Measurements from ENCODE around the gene CNTNAP2.

CNTNAP2 gene

DNA sequence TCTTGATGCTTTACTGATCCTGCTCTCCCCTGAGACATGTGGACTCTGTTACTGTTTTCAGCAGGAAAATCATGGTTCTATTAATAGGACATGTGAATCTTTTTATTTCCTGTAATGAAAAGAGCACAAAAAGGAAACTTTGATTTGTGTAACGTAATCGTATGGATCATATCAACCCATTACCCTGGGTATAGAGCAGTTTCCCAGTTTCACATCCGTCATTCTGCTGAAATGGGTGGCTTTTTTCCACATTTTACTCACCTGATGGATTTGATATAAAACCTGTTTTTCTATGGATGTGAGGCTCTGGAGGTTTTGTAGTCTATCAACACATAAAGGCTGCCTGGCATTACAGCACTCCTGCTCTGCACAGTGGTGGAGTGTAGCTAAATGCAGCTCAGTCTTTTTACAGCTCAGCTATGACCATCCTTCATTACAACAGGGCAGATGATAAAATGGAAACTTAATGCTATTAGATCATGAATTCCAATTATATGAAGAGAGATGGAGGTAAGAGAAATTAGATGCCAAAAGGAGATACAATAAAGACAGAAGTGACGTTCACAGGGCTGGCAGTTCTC lies 1987.6 kb downstream of the CNTNAP2 start:
- Histone ChIP-seq H3K36me3 (ENCODE audit: control insufficient read depth, insufficient read depth, low read length) (no peaks in the 10 kb centered on the region), H3K4me1 (ENCODE audit: control insufficient read depth, insufficient read depth, low read length, poor library complexity, severe bottlenecking) (no peaks in the 10 kb centered on the region), H3K9me3 (ENCODE audit: control insufficient read depth, low read length) (no peaks in the 10 kb centered on the region), H3K27ac (ENCODE audit: insufficient read depth, low read length, poor library complexity, severe bottlenecking) (no peak overlapping the region), H3K27me3 (replicated peaks; ENCODE audit: control insufficient read depth, insufficient read depth, low read length, poor library complexity, severe bottlenecking) (no peaks in the 10 kb centered on the region), H3K4me3 (ENCODE audit: insufficient read depth, low read depth, low read length, poor library complexity, severe bottlenecking) (no peak overlapping the region)
- no peak for DNase-seq

- Histone ChIP-seq H3K4me3 (ENCODE audit: insufficient read depth, low read depth, low read length, poor library complexity, severe bottlenecking) (no peak overlapping the region), H3K27ac (ENCODE audit: insufficient read depth, low read length, poor library complexity, severe bottlenecking) (no peak overlapping the region), H3K4me1 (ENCODE audit: control insufficient read depth, insufficient read depth, low read length, poor library complexity, severe bottlenecking) (no peaks in the 10 kb centered on the region), H3K36me3 (ENCODE audit: control insufficient read depth, insufficient read depth, low read length) (no peaks in the 10 kb centered on the region), H3K27me3 (replicated peaks; ENCODE audit: control insufficient read depth, insufficient read depth, low read length, poor library complexity, severe bottlenecking) (no peaks in the 10 kb centered on the region), H3K9me3 (ENCODE audit: control insufficient read depth, low read length) (no peaks in the 10 kb centered on the region)
- DNase-seq, result no peak
Measured at GRCh38 chr7:148104924-148105323, 1988.3 kb downstream of the CNTNAP2 start.

- Histone ChIP-seq H3K36me3 (ENCODE audit: control insufficient read depth, insufficient read depth, low read length) (no peaks in the 10 kb centered on the region), H3K27me3 (replicated peaks; ENCODE audit: control insufficient read depth, insufficient read depth, low read length, poor library complexity, severe bottlenecking) (no peaks in the 10 kb centered on the region), H3K4me3 (ENCODE audit: insufficient read depth, low read depth, low read length, poor library complexity, severe bottlenecking) (no peak overlapping the region), H3K27ac (ENCODE audit: insufficient read depth, low read length, poor library complexity, severe bottlenecking) (no peak overlapping the region), H3K9me3 (ENCODE audit: control insufficient read depth, low read length) (no peaks in the 10 kb centered on the region), H3K4me1 (ENCODE audit: control insufficient read depth, insufficient read depth, low read length, poor library complexity, severe bottlenecking) (no peaks in the 10 kb centered on the region)
- DNase-seq, result no peak
Measured at GRCh38 chr7:148105853-148106252, 1989.3 kb downstream of the CNTNAP2 start.

GRCh38 chr7:148107443-148108127 lies 1991.0 kb downstream of the CNTNAP2 start:
- H3K27ac ChIP-seq (ENCODE audit: insufficient read depth, low read length, poor library complexity, severe bottlenecking), result no peak overlapping the region

GRCh38 chr7:148108381-148108780 lies 1991.8 kb downstream of the CNTNAP2 start:
- Histone ChIP-seq H3K4me1 (ENCODE audit: control insufficient read depth, insufficient read depth, low read length, poor library complexity, severe bottlenecking) (no peaks in the 10 kb centered on the region), H3K9me3 (ENCODE audit: control insufficient read depth, low read length) (no peaks in the 10 kb centered on the region), H3K27ac (ENCODE audit: insufficient read depth, low read length, poor library complexity, severe bottlenecking) (no peak overlapping the region), H3K36me3 (ENCODE audit: control insufficient read depth, insufficient read depth, low read length) (no peaks in the 10 kb centered on the region), H3K4me3 (ENCODE audit: insufficient read depth, low read depth, low read length, poor library complexity, severe bottlenecking) (no peak overlapping the region), H3K27me3 (replicated peaks; ENCODE audit: control insufficient read depth, insufficient read depth, low read length, poor library complexity, severe bottlenecking) (no peaks in the 10 kb centered on the region)
- no peak for DNase-seq

More at GRCh38 chr7:148107443-148108127, 1991.0 kb downstream of the CNTNAP2 start:
- H3K27me3 ChIP-seq (replicated peaks; ENCODE audit: control insufficient read depth, insufficient read depth, low read length, poor library complexity, severe bottlenecking), result no peaks in the 10 kb centered on the region
- H3K9me3 ChIP-seq (ENCODE audit: control insufficient read depth, low read length), result no peaks in the 10 kb centered on the region
- H3K36me3 ChIP-seq (ENCODE audit: control insufficient read depth, insufficient read depth, low read length), result no peaks in the 10 kb centered on the region
- no peaks in the 10 kb centered on the region for H3K4me1 ChIP-seq (ENCODE audit: control insufficient read depth, insufficient read depth, low read length, poor library complexity, severe bottlenecking)
- H3K4me3 ChIP-seq (ENCODE audit: insufficient read depth, low read depth, low read length, poor library complexity, severe bottlenecking), result no peak overlapping the region
- DNase-seq, result no peak

DNA sequence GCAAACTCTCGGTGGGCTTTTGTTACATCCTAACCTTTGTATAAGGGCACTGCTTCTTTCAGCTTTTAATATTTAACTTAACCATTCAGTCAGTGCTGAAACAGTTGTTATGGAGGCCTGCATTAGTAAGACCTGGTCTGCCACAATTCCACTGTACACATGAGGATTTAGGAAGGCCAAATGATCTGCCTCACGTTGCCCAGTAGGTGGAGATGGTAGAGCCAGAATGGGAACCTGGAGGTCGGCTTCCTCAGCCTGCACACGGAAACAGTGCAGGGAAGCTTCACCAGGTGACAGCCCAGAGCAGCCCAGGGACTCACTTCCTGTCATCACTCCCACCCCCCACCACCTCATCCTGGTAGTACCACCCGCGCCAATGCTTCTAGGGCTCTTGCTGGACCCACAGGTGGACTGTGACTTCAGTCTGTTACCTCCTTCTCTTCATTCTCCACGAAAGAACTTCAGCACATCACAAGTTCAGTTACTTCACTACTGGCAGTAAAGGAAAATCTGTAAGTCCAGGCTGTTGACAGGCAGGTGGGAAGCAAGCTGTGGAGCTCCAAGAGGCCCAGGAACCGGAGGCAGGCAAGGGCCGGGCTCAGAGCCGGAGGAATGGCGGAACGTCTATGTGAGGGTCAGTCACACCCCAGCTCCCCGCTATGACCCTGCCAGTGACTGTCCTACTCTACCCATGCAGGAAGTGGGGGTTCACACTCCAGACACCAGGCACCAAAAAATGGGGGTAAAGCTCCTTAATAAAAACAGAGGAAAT lies 1993.7 kb downstream of the CNTNAP2 start:
- H3K4me3 ChIP-seq (ENCODE audit: insufficient read depth, low read depth, low read length, poor library complexity, severe bottlenecking), result no peak overlapping the region
- H3K36me3 ChIP-seq (ENCODE audit: control insufficient read depth, insufficient read depth, low read length), result no peaks in the 10 kb centered on the region
- no peaks in the 10 kb centered on the region for H3K4me1 ChIP-seq (ENCODE audit: control insufficient read depth, insufficient read depth, low read length, poor library complexity, severe bottlenecking)
- H3K9me3 ChIP-seq (ENCODE audit: control insufficient read depth, low read length), result no peaks in the 10 kb centered on the region
- no peaks in the 10 kb centered on the region for H3K27me3 ChIP-seq (replicated peaks; ENCODE audit: control insufficient read depth, insufficient read depth, low read length, poor library complexity, severe bottlenecking)
- no peak overlapping the region for H3K27ac ChIP-seq (ENCODE audit: insufficient read depth, low read length, poor library complexity, severe bottlenecking)
- no peak for DNase-seq

DNA sequence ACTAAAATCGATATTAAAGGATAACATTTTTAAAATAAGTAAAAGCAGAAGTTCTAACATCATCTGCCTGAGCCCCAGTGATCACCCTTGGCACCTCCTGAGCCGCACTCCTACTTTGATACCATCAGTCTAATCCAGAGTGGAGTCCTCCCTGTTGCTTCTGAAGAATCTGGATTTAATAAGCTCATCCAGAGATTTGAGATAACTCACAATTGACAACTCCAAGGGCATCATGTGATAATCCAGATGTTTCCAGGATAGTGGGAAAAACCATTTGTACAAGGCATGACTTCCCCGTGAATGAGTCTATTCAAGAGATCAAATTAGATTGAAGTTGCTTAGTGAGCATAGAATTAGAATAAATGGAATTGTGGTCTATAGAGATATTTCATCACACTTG lies 1998.2 kb downstream of the CNTNAP2 start:
- DNase-seq, result no peak

GRCh38 chr7:148115308-148115707 lies 1998.7 kb downstream of the CNTNAP2 start:
- H3K4me3 ChIP-seq (ENCODE audit: insufficient read depth, low read depth, low read length, poor library complexity, severe bottlenecking), result no peak overlapping the region
- H3K36me3 ChIP-seq (ENCODE audit: control insufficient read depth, insufficient read depth, low read length), result no peaks in the 10 kb centered on the region
- no peak for DNase-seq
- H3K27me3 ChIP-seq (replicated peaks; ENCODE audit: control insufficient read depth, insufficient read depth, low read length, poor library complexity, severe bottlenecking), result no peaks in the 10 kb centered on the region
- no peak overlapping the region for H3K27ac ChIP-seq (ENCODE audit: insufficient read depth, low read length, poor library complexity, severe bottlenecking)
- no peaks in the 10 kb centered on the region for H3K4me1 ChIP-seq (ENCODE audit: control insufficient read depth, insufficient read depth, low read length, poor library complexity, severe bottlenecking)
- H3K9me3 ChIP-seq (ENCODE audit: control insufficient read depth, low read length), result no peaks in the 10 kb centered on the region

More for the DNA sequence above, 1998.2 kb downstream of the CNTNAP2 start:
- Histone ChIP-seq H3K36me3 (ENCODE audit: control insufficient read depth, insufficient read depth, low read length) (no peaks in the 10 kb centered on the region), H3K27me3 (replicated peaks; ENCODE audit: control insufficient read depth, insufficient read depth, low read length, poor library complexity, severe bottlenecking) (no peaks in the 10 kb centered on the region), H3K4me1 (ENCODE audit: control insufficient read depth, insufficient read depth, low read length, poor library complexity, severe bottlenecking) (no peaks in the 10 kb centered on the region), H3K27ac (ENCODE audit: insufficient read depth, low read length, poor library complexity, severe bottlenecking) (no peak overlapping the region), H3K4me3 (ENCODE audit: insufficient read depth, low read depth, low read length, poor library complexity, severe bottlenecking) (no peak overlapping the region), H3K9me3 (ENCODE audit: control insufficient read depth, low read length) (no peaks in the 10 kb centered on the region)

DNA sequence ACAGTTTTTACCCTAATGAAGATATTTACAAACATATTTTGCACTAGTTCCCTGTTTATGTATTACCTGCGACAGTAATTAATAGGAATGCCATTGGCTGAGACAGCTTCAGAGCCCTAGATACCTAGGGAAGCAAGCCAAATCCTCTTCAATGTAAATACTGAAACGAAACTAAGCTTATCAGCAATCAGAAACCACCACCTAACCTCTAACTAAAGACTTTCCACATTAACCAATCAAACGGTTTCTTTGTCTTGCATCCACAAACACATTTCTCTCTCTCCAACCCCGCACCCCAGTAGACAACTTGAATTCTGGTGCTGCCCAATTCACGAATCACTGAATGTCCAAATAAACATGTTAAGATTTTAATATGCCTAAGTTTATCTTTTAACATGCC lies 1999.6 kb downstream of the CNTNAP2 start:
- H3K27ac ChIP-seq (ENCODE audit: insufficient read depth, low read length, poor library complexity, severe bottlenecking), result no peak overlapping the region
- no peaks in the 10 kb centered on the region for H3K4me1 ChIP-seq (ENCODE audit: control insufficient read depth, insufficient read depth, low read length, poor library complexity, severe bottlenecking)
- H3K36me3 ChIP-seq (ENCODE audit: control insufficient read depth, insufficient read depth, low read length), result no peaks in the 10 kb centered on the region
- H3K27me3 ChIP-seq (replicated peaks; ENCODE audit: control insufficient read depth, insufficient read depth, low read length, poor library complexity, severe bottlenecking), result no peaks in the 10 kb centered on the region
- H3K9me3 ChIP-seq (ENCODE audit: control insufficient read depth, low read length), result no peaks in the 10 kb centered on the region
- DNase-seq, result no peak
- H3K4me3 ChIP-seq (ENCODE audit: insufficient read depth, low read depth, low read length, poor library complexity, severe bottlenecking), result no peak overlapping the region

GRCh38 chr7:148116829-148117403 lies 2000.3 kb downstream of the CNTNAP2 start:
- Histone ChIP-seq H3K36me3 (ENCODE audit: control insufficient read depth, insufficient read depth, low read length) (no peaks in the 10 kb centered on the region), H3K27me3 (replicated peaks; ENCODE audit: control insufficient read depth, insufficient read depth, low read length, poor library complexity, severe bottlenecking) (no peaks in the 10 kb centered on the region), H3K9me3 (ENCODE audit: control insufficient read depth, low read length) (no peaks in the 10 kb centered on the region), H3K4me3 (ENCODE audit: insufficient read depth, low read depth, low read length, poor library complexity, severe bottlenecking) (no peak overlapping the region), H3K27ac (ENCODE audit: insufficient read depth, low read length, poor library complexity, severe bottlenecking) (no peak overlapping the region), H3K4me1 (ENCODE audit: control insufficient read depth, insufficient read depth, low read length, poor library complexity, severe bottlenecking) (no peaks in the 10 kb centered on the region)
- DNase-seq, result no peak
